ENCODE data around the gene USP44. TPM values are rescaled to one million over a fixed set of nuclear protein-coding genes. Genes with fewer than 3 reads are reported as not detected.
"Not testable (repeated sequence)": the region's sequence is repeated elsewhere in the genome, so short reads cannot be mapped to it uniquely, and the experiment has no call there.

Gene USP44
- total RNA-seq (2014; rRNA removed), result not detected in 2 replicates
- 0.06 TPM for polyA plus RNA-seq (2012)

DNA sequence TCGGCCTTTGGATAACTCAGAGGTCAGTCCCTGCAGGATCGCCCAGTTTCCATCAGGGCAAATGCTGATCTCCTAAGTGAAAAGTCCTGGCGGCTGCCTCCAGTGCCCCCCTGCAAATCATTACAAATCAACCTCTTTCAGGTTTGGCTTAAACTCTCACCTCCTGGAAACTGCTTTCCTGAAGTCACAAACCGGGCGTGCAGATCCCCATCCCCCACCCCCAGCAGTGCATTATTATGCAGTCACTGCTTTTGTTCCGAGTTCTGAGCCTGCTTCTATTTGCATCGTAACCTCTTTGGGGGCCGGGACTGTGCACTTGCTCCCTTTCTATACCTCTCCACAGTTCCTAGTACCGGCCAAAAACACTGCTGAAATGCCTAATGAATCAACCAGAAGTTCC, at the start of gene USP44:
Gene USP44 (minus strand): TSS at position 172 of the 400 bp plus-strand sequence. CDS start 17,220 bp downstream, outside the sequence.
- no peak for DNase-seq (ENCODE audit: low read depth)

DNA sequence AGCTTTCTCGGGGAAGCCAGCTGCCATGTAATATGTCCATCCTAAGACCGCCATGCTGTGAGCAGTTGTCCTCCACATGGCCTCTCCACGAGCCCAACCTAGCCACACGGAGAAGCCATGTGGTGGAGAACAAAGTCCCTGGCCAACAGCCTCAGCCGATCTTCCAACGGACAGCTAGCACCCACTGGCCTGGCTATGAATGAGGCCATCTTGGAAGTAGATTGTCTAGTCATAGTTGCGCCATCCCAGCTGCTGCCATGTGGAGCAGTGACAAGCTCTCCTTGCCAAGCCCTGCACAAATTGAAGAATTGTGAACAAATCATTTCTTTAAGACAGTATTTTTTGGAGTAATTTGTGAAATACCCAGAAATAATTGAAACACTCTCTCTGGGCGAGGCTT, 49.3 kb upstream of the USP44 start:
- DNase-seq (ENCODE audit: low read depth), result no peak

DNA sequence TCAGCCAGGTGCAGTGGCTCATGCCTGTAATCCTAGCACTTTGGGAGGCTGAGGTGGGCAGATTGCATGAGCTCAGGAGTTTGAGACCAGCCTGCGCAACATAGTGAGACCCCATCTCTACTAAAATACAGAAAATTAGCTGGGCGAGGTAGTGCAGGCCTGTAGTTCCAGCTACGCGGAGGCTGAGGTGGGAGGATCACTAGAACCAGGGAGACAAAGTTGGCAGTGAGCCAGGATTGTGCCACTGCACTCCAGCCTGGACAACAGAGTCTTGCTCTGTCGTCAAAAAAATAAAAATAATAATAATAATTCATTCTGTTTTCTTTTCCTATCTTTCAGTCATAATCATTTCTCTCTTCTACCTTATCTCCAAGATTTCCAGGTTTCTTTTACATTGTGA, 48.6 kb upstream of the USP44 start:
- DNase-seq (ENCODE audit: low read depth), result no peak

DNA sequence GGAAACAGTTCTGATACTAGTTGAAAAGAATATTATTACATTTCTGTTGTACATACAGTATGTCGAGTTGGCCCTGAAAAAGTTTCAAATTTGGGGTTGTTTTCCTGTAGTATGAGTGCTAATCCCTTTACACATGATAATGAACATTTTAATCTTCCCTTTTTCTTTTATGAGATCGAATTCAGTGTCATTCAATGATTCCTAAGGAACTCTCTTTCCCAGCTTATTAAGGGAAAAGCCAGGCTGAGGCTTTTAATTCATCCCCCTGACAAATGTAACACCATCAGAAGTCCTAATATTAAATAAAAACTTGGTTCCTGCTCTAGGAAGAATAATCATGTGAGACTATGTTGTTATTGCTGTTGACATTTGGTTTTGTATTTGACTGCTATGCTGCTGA, 42.9 kb upstream of the USP44 start:
- no peak for DNase-seq (ENCODE audit: low read depth)

DNA sequence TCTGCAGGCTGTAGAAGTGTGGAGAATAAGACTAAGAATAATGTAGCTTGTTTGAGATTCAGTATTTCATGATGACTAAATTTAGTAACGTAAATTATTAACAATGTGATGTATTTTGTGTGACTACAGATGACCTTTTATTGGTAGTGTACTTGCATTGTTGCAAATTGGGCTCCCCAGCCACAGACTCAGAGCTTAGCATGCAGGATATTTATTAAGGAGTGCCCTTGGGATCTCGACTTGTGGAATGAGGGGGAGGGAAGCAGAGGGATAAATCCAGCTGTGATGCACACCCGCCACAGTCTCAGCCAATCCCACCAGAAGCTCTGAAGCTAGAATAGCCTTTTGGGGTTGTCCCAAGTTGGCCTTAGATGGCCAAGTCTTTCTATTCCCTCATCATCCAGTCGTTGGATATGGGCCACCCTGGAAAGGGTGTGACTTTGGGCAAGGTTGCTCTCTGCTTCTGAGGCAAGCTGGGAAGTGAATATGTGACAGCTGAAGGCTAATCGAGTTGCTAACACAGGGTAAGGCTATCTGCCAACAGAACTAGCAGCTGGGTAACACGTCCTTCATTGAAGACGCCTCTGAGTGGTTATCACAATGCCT, 42.1 kb upstream of the USP44 start:
- DNase-seq (ENCODE audit: low read depth), result peak; percentile 59

DNA sequence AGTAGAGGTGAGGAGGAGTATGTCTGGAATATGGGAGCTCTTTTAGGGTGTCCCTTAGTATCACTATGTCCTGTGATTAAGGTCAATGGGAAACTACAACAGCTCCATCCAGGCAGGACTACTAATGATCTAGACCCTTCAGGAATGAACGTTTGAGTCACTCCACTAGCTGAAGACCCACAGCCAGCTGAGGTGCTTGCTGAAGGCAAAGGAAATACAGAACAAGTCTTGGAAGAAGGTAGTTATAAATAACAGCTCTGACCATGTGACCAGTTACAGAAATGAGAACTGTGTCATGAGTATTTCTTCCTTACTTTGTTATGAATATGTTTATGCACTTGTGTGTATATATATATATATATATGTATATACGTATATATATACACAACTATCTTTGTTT, 40.5 kb upstream of the USP44 start:
- peak; percentile 15 for DNase-seq (ENCODE audit: low read depth)

DNA sequence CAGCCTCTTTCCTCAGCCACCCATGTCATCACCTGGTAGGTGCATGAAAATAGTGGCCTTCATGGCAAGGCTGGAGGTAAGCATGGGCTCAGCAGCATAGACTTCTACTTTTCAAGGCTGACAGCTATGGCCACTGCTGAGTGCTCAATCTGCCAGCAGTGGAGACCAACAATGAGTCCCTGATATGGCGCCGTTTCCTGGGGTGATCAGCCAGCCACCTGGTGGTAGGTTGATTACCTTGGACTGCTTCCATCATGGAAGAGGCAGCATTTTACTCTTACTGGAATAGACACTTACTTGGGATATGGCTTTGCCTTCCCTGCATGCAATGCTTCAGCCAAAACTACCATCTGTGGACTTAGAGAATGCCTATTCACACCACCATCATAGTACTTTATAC, 39.5 kb upstream of the USP44 start:
- no peak for DNase-seq (ENCODE audit: low read depth)

DNA sequence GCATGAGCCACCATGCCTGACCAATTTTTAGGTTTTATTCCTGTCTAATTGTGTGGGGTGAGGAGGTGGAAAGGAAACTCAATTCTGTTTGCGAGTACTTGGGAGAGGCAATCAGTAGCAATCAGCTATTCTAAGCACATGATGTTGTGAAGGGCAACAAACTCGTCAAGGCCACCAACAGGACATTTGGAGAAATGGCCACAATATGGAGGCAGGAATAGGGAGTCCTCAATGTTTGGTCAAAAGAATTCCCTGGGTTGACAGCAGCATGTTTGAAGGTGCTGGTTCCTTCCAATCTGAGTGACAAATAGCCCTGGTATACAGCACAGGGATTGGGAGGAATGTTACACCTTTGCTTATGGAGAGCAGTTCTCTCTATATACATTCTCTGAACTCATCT, 32.7 kb upstream of the USP44 start:
- no peak for DNase-seq (ENCODE audit: low read depth)

DNA sequence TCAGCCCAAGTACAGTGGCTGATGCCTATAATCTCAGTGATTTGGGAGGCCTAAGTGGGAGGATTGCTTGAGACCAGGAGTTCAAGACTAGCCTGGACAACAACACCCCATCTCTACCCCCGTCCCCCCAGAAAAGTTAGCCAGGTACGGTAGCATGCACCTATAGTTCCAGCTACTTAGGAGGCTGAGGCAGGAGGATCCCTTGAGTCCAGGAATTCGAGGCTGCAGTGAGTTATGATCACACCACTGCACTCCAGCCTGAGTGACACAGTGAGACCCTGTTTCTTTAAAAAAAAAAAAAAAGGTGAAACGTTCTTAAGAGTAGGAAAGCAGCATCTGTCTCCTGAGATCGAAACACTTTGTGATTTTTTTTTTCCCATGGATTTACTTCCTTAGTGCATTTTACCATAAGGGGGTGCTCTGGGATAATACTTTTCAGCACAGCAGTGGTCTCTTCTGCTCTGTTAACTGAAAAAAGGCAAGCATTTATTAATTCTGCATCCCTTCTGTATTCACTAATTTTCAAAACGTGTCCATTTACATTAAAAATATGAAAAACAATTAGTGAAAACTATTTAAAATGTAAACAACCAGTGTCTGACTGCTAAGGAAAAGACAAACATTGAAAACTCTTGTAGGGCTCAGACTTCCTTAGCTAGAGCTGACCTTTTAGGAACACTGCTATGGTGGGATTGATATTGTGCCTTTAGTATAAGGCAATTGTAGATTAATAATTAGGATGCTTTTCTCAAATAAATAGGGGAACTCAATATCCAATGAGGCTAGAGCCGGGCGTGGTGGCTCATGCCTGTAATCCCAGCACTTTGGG, 31.2 kb upstream of the USP44 start:
- DNase-seq (ENCODE audit: low read depth), result peak; percentile 65

DNA sequence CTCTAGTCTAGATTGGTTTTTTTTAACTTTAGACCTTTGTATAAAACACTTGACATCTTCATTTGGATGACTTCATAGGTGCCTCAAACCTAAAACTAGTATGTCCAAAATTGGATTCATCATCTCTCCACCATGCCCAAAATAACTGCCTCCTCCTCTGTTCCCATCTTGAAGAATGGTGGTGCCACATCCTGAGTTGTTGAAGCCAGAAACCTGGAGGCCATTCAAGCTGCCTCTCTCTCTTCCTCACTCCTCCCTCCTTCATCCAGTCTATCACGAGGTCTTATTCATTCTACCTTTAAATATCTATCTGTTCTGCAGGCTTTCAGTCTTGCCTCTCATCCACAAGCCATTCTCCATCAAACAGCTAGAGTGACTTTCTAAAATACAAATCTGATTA, 26.5 kb upstream of the USP44 start:
- no peak for DNase-seq (ENCODE audit: low read depth)

DNA sequence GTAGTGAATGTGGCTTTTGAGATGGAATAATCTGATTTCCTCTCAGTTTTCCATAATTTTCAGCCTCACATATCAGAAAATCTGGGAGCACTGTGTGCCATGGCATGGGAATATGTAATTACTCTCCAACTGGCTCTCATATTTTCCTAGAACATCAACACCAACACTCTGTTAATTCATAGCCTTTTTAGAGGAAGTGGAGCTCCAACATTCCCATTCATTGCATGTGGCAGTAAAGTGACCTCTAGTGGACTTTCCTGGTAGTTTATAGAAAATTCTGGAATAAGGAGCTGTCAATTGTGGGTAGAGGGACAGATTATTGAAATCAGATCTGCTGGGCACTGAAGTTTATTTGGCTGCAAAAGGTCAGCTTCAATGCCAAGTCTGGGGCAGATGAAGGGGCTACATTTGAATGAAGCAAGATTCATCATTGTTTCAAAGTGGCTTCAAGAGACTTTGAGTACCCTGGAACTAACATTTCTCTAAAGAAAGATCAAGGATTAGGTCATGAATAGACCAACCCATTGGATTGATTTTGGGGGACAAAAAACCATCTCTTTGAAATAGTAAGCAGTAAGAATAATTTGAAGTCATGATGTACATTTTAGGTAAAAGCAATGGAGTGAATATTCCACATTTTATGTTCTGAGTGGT, 23.6 kb upstream of the USP44 start:
- DNase-seq (ENCODE audit: low read depth), result peak; percentile 43

DNA sequence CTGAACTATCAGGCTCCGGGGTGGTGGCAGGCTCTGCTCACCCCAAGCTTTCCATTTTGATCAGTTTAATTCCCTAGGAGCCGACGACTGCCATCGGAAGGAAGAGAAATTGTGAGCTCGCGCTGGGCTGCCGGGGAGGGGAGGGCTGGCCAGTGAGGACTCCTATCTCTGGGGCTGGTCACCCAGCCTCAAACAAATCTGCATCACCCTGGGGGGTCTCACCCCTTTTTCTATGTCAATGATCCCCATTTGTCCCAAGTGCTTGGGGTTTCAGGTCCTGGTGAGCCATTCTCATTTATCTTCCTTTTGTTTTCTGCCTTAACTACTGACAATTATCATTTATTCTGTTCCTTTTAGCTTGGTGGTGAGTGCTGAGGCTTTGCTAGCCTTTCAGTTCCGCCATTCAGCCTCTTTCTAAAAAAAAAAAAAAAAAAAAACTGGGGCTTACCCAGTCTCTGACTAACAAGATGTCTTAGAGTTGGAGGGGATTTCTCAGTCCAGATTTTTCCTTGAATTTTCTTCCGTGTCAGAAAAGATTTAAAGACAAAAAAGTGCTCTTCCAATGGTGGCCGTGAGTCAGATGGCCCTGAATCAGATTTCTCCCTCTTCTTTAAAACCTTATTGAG, 22.8 kb upstream of the USP44 start:
- DNase-seq (ENCODE audit: low read depth), result no peak

DNA sequence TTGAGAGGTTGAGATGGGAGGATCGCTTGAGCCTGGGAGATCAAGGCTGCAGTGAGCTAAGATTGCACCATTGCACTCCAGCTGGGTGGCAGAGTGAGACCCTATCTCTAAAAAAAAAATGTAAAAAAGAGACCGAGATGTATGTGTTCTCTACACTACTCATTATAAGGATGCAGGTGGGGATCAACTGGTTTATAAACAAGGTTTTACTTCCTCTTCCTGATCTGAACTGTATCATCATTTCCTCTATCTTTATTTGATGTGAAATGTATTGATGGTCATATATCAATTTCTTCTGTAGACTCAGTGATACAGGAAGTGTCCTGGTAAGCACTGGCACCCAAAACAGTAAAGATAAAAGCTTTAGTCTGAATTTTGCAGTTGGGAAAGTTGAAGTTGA, 20.1 kb upstream of the USP44 start:
- DNase-seq (ENCODE audit: low read depth), result no peak

DNA sequence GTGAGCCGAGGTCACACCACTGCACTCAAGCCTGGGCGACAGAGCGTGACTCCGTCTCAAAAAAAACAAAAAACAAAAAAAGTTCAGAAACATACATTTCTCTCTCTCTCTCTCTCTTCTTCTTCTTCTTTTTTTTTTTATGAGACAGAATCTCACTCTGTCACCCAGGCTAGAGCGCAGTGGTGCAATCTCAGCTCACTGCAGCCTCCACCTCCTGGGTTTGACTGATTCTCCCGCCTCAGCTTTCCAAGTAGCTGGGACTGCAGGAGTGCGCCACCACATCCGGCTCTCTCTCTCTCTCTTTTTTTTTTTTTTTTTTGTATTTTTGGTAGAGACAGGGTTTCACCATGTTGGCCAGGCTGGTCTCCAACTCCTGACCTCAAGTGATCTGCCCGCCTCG, 16.8 kb upstream of the USP44 start:
- not testable (repeated sequence) for DNase-seq (ENCODE audit: low read depth)

DNA sequence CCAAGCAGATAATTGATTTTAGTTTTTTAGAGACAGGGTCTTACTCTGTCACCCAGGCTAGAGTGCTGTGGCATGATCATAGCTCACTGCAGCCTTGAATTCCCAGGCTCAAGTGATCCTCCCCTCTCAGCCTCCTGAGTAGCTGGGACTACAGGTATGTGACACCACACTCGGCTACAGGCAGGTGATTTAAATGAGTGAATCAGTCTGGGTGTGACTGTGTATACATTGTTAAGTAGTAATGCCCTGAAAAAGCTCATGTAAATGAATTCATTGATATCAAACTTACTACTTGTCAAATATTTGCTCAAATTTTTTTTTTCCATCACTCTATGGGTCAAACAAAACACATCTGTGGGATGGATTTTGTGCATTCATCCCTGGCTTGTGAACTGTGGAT, 6.3 kb upstream of the USP44 start:
- DNase-seq (ENCODE audit: low read depth), result no peak

DNA sequence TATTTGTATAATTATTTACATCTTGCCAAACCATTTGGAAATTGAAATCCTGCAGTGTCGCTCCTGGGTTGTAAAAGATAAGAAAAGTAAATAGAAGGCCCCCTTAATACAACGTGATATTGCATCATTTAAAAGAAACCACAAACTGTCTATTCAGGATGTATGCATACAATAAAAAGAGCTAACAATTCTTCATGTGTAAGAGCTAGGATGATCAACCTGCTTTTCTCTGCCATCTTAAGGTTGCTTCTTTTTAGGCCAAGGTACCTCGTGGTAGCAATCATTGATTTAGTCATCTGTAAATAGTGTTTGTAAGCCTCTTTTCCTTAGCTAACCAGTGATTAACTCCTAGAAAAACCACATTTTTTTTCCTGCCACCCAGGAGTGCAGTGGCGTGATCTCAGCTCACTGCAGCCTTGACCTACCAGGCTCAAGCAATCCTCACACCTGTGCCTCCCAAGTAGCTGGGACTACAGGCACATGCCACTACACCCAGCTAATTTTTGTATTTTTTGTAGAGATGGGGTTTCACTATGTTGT, 3.3 kb upstream of the USP44 start:
- DNase-seq (ENCODE audit: low read depth), result no peak

DNA sequence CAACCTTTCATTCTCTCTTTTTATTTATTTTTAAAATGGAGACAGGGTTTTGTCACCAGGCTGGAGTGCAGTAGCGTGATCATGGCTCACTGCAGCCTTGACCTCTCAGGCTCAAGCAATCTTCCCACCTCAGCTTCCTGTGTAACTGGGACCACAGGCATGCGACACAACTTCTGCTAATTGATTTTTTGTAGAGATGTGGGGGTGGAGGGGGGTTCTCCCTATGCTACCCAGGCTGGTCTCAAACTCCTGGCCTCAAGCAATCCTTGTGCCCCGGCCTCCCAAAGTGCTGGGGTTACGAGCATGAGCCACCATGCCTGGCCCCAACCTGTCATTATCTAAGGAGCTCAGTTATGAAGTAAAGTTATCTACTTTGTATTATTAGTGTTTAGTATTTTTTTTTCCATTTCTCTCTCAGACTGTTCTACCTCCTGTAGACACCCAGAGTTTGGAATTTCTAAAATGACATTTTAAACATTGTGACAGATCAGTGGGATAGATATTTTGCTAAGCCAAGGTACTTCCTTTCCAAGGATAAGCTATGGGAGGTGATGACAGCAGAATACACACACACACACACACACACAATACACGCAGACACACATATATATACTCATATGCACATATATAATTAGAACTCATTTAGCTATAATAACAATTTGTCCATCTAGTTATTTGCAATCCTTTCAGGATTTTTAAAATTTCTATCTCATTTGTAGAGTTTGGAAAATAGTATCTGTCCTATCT, 2.1 kb upstream of the USP44 start:
- no peak for DNase-seq (ENCODE audit: low read depth)

DNA sequence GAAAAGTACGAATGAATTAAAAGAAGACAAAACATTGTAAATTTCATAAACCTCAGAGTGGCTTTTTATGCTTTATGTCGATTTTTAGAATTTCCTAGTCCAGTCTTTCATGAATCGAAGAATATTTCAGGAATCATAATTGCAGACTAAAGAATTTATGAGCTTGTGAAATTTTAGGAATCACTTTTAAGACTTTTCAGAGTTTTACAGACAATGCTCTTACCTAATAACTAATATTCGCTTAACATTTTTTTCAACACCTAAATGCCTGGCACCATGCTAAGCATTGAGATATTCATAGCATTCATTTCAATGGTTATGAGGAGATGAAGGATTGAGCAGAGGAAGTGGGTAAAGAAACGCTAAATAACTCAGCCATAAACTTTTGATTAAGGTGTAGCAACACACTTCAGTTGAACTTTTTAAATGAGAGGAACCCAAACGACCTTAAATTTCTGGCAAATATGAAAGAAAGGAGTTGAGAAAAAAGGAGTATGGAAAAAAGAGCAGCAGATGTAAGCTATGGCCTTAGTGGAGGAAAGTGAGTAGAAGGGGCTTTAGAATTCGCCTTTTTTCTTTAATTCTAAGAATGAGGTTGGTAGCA, 739 bp upstream of the USP44 start:
- no peak for DNase-seq (ENCODE audit: low read depth)

DNA sequence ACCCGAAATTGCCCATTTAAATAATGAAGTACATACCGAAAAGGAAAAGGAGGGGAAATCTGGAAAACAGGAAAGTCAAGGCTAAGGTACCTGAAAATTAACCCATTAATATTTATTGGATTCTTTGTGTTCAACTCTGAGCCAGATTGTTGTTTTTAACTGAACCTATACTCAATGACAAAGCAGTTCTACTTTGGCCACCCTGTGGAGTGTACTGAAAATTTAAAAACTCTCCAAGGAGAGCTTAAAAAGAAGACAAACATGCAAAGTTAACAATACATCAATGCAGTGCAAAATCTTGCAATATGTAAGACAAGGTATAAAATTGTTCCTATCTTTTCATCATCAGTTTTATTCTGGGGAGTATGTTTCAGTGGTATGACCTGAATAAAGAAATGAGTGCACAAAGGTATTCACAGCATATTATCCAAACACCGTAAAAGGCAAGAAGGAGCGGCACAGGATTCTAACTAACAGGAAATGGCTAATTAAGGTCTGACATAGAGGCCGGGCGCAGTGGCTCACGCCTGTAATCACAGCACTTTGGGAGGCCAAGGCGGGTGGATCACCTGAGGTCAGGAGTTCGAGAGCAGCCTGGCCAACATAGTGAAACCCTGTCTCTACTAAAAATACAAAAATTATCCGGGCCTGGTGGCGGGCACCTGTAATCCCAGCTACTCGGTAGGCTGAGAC, 1.7 kb downstream of the USP44 start:
- DNase-seq (ENCODE audit: low read depth), result no peak
